HepG2 (cell line): ENCODE measurements around the gene BRD3. TPM values are rescaled to one million over a fixed set of nuclear protein-coding genes. Genes with fewer than 3 reads are reported as not detected.
A peak's percentile ranks its signal among the peaks of the same experiment; 100 is the strongest.

Experiments used
- DMAP1 ChIP-seq: IDR thresholded peaks from 2 replicates; pipeline ENCODE4 v1.6.1; 2016
- MTF1 ChIP-seq: sonication (generic); formaldehyde crosslinking; IDR thresholded peaks from 2 replicates; pipeline ENCODE4 v1.5.0; 2020; ENCODE audit warnings: missing genetic modification reagents
- NFE2L2 ChIP-seq: fragments of 150-350 bp; IDR thresholded peaks from 2 replicates; pipeline ENCODE4 v1.6.1; 2014; ENCODE audit warnings: low read length
- PCBP1 ChIP-seq: fragments of 200-400 bp; formaldehyde crosslinking; IDR thresholded peaks from 2 replicates; pipeline ENCODE4 v1.6.1; 2017; ENCODE audit warnings: mild to moderate bottlenecking, low read depth, low read length, borderline replicate concordance
- PTBP1 ChIP-seq: fragments of 200-400 bp; formaldehyde crosslinking; IDR thresholded peaks from 2 replicates; pipeline ENCODE4 v1.6.1; 2018; ENCODE audit warnings: low read length, low read depth; ENCODE audit not compliant: poor library complexity, severe bottlenecking
- TARDBP ChIP-seq: sonication (generic); formaldehyde crosslinking; IDR thresholded peaks from 2 replicates; pipeline ENCODE4 v1.8.0; 2022; ENCODE audit warnings: mild to moderate bottlenecking, missing genetic modification reagents
- THAP11 ChIP-seq: IDR thresholded peaks from 2 replicates; pipeline ENCODE4 v1.6.1; 2016; ENCODE audit warnings: missing biosample characterization, missing genetic modification reagents
- ZMYM2 ChIP-seq: sonication (generic); formaldehyde crosslinking; IDR thresholded peaks from 2 replicates; pipeline ENCODE4 v1.8.0; 2022; ENCODE audit warnings: mild to moderate bottlenecking, missing genetic modification reagents
- ZNF225 ChIP-seq: sonication (generic); formaldehyde crosslinking; IDR thresholded peaks from 2 replicates; pipeline ENCODE4 v1.4.0; 2020; ENCODE audit warnings: mild to moderate bottlenecking, missing genetic modification reagents
- ZNF326 ChIP-seq: sonication (generic); formaldehyde crosslinking; IDR thresholded peaks from 2 replicates; pipeline ENCODE4 v1.4.0; 2020; ENCODE audit warnings: missing genetic modification reagents, borderline replicate concordance
- ZNF558 ChIP-seq: sonication (generic); formaldehyde crosslinking; IDR thresholded peaks from 2 replicates; pipeline ENCODE4 v1.9.0; 2022; ENCODE audit warnings: mild to moderate bottlenecking, missing genetic modification reagents, borderline replicate concordance
- ZNF776 ChIP-seq: sonication (generic); formaldehyde crosslinking; IDR thresholded peaks from 2 replicates; pipeline ENCODE4 v1.4.0; 2020; ENCODE audit warnings: mild to moderate bottlenecking, missing genetic modification reagents
- polyA plus RNA-seq, 8 experiments: library from polyadenylated mRNA; depleted of rRNA in 3 of 8; stranded (reverse) in 7 of 8; unstranded in 1 of 8; fragments of >200 nt; fragmentation: Illumina TruSeq in 4 of 8; extraction: Trizol in 4 of 8; gene quantifications; 2 replicates each; pipeline versions ENCODE4 v1.2.1 to v1.2.3, GENCODE V29; 2011 to 2016; ENCODE audit warnings: low read depth in 4 of 8, missing spikeins in 1 of 8, mixed read lengths in 1 of 8; ENCODE audit not compliant: insufficient read depth in 1 of 8
- total RNA-seq, 5 experiments: library from RNA; depleted of rRNA; stranded (reverse); fragments of >200 nt; fragmentation: Illumina TruSeq; extraction: Trizol; gene quantifications; 2 replicates each; pipeline ENCODE4 v1.2.3, GENCODE V29; 2016; ENCODE audit warnings: low read depth in 1 of 5
- TF ChIP-seq, protein P1 (sequence below): sonication (generic); formaldehyde crosslinking; IDR thresholded peaks from 2 replicates; pipeline ENCODE4 v1.5.1; 2020; ENCODE audit warnings: mild to moderate bottlenecking, missing genetic modification reagents, borderline replicate concordance
- TF ChIP-seq, protein P2 (sequence below): sonication (generic); formaldehyde crosslinking; IDR thresholded peaks from 2 replicates; pipeline ENCODE4 v1.5.1; 2020; ENCODE audit warnings: missing genetic modification reagents, mild to moderate bottlenecking, borderline replicate concordance
- TF ChIP-seq, protein P3 (sequence below): sonication (generic); formaldehyde crosslinking; IDR thresholded peaks from 2 replicates; pipeline ENCODE4 v1.4.0; 2020; ENCODE audit warnings: missing genetic modification reagents, borderline replicate concordance
- TF ChIP-seq, protein P4 (sequence below): sonication (generic); formaldehyde crosslinking; IDR thresholded peaks from 2 replicates; pipeline ENCODE4 v1.4.0; 2020; ENCODE audit warnings: missing genetic modification reagents, borderline replicate concordance

The BRD3 gene
- total and polyA plus RNA-seq, 2 of the 13 experiments (the other 11 are each of a cell fraction or from before 2014, with no cell fraction given) = 5.9 to 12.9 TPM

DNA sequence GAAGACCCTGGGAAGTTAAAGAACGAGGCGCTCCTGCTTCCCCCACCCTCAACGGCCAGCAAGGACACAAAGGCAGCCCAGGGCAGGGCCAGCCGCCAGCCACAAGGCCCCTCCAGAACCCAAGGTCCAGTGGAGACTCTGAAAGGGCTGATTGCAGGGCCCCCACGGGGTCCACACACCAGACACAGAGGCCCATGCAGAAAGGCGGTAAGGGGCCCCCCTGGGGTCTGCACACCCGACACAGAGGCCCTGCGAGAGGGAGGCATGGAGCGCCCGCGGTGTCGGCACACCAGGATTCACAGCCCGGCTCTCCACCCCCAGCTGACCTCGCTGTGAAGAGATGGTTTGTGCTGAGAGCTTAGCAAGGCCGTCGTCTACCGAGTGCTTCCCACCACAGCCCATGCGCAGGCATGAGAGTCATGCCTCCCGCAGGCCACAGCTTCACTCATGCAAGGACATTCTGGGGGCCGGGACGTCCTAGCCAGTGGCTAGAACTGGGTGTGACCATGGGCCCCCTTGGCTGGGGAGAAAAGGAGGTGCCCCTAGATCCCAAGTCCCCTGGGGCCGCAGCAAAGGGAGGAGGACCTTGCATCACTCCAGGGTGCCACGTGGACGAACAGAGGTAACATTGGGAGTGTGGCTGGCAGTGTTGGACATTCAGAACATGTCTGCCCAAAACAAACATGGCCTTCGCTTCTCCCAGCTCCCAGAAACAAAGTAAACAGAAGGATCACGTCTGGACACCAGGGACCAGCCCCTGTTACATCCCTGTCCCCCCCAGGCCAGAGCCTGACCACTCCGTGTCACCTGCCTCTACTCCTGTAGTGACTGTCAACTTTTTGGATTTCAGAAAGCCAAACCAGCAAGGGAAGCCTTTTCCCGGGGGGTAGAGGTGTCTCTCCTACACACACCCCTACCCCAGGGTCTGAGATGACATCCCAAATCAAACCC is 9.8 kb downstream of the BRD3 start (continued):
- TF ChIP-seq, protein P1, sequence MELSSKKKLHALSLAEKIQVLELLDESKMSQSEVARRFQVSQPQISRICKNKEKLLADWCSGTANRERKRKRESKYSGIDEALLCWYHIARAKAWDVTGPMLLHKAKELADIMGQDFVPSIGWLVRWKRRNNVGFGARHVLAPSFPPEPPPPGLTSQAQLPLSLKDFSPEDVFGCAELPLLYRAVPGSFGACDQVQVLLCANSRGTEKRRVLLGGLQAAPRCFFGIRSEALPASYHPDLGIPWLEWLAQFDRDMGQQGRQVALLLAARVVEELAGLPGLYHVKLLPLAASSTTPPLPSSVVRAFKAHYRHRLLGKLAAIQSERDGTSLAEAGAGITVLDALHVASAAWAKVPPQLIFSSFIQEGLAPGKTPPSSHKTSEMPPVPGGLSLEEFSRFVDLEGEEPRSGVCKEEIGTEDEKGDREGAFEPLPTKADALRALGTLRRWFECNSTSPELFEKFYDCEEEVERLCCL (CRISPR knock-in tag) = no peak
- no peak for TF ChIP-seq PTBP1
- TF ChIP-seq ZMYM2 = peak; percentile 76; the same call in 1 of the 2 replicates
- TF ChIP-seq MTF1 (CRISPR knock-in tag) = no peak
- TF ChIP-seq NFE2L2 = no peak
- TF ChIP-seq ZNF776 (CRISPR knock-in tag) = no peak
- no peak for TF ChIP-seq ZNF326 (CRISPR knock-in tag)
- TF ChIP-seq, protein P2, sequence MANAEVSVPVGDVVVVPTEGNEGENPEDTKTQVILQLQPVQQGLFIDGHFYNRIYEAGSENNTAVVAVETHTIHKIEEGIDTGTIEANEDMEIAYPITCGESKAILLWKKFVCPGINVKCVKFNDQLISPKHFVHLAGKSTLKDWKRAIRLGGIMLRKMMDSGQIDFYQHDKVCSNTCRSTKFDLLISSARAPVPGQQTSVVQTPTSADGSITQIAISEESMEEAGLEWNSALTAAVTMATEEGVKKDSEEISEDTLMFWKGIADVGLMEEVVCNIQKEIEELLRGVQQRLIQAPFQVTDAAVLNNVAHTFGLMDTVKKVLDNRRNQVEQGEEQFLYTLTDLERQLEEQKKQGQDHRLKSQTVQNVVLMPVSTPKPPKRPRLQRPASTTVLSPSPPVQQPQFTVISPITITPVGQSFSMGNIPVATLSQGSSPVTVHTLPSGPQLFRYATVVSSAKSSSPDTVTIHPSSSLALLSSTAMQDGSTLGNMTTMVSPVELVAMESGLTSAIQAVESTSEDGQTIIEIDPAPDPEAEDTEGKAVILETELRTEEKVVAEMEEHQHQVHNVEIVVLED (CRISPR knock-in tag) = no peak; the same call in 1 of the 2 replicates
- no peak for TF ChIP-seq PCBP1
- TF ChIP-seq ZNF225 (CRISPR knock-in tag) = no peak; the same call in 1 of the 2 replicates
- TF ChIP-seq, protein P3, sequence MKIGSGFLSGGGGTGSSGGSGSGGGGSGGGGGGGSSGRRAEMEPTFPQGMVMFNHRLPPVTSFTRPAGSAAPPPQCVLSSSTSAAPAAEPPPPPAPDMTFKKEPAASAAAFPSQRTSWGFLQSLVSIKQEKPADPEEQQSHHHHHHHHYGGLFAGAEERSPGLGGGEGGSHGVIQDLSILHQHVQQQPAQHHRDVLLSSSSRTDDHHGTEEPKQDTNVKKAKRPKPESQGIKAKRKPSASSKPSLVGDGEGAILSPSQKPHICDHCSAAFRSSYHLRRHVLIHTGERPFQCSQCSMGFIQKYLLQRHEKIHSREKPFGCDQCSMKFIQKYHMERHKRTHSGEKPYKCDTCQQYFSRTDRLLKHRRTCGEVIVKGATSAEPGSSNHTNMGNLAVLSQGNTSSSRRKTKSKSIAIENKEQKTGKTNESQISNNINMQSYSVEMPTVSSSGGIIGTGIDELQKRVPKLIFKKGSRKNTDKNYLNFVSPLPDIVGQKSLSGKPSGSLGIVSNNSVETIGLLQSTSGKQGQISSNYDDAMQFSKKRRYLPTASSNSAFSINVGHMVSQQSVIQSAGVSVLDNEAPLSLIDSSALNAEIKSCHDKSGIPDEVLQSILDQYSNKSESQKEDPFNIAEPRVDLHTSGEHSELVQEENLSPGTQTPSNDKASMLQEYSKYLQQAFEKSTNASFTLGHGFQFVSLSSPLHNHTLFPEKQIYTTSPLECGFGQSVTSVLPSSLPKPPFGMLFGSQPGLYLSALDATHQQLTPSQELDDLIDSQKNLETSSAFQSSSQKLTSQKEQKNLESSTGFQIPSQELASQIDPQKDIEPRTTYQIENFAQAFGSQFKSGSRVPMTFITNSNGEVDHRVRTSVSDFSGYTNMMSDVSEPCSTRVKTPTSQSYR = no peak
- no peak for TF ChIP-seq ZNF558 (CRISPR knock-in tag)
- peak; percentile 67 for TF ChIP-seq THAP11 (CRISPR knock-in tag)
- peak; percentile 93 for TF ChIP-seq DMAP1 (CRISPR knock-in tag)
- TF ChIP-seq, protein P4, sequence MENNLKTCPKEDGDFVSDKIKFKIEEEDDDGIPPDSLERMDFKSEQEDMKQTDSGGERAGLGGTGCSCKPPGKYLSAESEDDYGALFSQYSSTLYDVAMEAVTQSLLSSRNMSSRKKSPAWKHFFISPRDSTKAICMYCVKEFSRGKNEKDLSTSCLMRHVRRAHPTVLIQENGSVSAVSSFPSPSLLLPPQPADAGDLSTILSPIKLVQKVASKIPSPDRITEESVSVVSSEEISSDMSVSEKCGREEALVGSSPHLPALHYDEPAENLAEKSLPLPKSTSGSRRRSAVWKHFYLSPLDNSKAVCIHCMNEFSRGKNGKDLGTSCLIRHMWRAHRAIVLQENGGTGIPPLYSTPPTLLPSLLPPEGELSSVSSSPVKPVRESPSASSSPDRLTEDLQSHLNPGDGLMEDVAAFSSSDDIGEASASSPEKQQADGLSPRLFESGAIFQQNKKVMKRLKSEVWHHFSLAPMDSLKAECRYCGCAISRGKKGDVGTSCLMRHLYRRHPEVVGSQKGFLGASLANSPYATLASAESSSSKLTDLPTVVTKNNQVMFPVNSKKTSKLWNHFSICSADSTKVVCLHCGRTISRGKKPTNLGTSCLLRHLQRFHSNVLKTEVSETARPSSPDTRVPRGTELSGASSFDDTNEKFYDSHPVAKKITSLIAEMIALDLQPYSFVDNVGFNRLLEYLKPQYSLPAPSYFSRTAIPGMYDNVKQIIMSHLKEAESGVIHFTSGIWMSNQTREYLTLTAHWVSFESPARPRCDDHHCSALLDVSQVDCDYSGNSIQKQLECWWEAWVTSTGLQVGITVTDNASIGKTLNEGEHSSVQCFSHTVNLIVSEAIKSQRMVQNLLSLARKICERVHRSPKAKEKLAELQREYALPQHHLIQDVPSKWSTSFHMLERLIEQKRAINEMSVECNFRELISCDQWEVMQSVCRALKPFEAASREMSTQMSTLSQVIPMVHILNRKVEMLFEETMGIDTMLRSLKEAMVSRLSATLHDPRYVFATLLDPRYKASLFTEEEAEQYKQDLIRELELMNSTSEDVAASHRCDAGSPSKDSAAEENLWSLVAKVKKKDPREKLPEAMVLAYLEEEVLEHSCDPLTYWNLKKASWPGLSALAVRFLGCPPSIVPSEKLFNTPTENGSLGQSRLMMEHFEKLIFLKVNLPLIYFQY (CRISPR knock-in tag) = no peak
- TF ChIP-seq TARDBP (CRISPR knock-in tag) = peak; percentile 87
